K562 (cell line): ENCODE results near the gene AIMP1. TPM values are rescaled to one million over a fixed set of nuclear protein-coding genes. Genes with fewer than 3 reads are reported as not detected.

Experiments
- ARID2 ChIP-seq: fragments of 450-650 bp; IDR thresholded peaks from 2 replicates; pipeline ENCODE4 v1.6.1; 2017; ENCODE audit warnings: antibody characterized with exemption, mild to moderate bottlenecking
- BHLHE40 ChIP-seq: IDR thresholded peaks from 2 replicates; pipeline ENCODE4 v1.6.1; 2011; ENCODE audit warnings: low read length, improper control_type of control experiment
- CBFA2T3 ChIP-seq: fragments of 450-650 bp; IDR thresholded peaks from 2 replicates; pipeline ENCODE4 v1.6.1; 2017
- CBX1 ChIP-seq: sonication (generic); IDR thresholded peaks from 2 replicates; pipeline ENCODE4 v1.6.1; 2016; ENCODE audit warnings: antibody characterized with exemption, low read depth, mild to moderate bottlenecking
- CBX8 ChIP-seq: fragments of 200-600 bp; sonication (generic); IDR thresholded peaks from 2 replicates; pipeline ENCODE4 v1.6.1; 2012; ENCODE audit warnings: borderline replicate concordance, mixed run types, low read depth, mild to moderate bottlenecking, moderate library complexity, mixed read lengths, low read length, control low read depth, inconsistent platforms; ENCODE audit not compliant: poor library complexity, severe bottlenecking; ENCODE audit errors: extremely low read depth
- CTCF ChIP-seq, 3 experiments: IDR thresholded peaks in 2 of 3; conservative IDR thresholded peaks in 1 of 3; 2 replicates each; pipeline ENCODE4 v1.5.1; 2011 to 2012; ENCODE audit warnings: low read length in 3 of 3, mild to moderate bottlenecking in 3 of 3, control low read depth in 2 of 3, improper control_type of control experiment in 1 of 3, inconsistent platforms in 1 of 3, low read depth in 1 of 3, mixed read lengths in 1 of 3, moderate library complexity in 1 of 3; ENCODE audit not compliant: insufficient read depth in 2 of 3
- EHMT2 ChIP-seq: fragments of 450-650 bp; IDR thresholded peaks from 2 replicates; pipeline ENCODE4 v1.6.1; 2018; ENCODE audit warnings: antibody characterized with exemption
- ESRRA ChIP-seq: fragments of 450-650 bp; IDR thresholded peaks from 2 replicates; pipeline ENCODE4 v1.6.1; 2014; ENCODE audit warnings: low read depth, mild to moderate bottlenecking, moderate library complexity, borderline replicate concordance
- ETV5 ChIP-seq: sonication (generic); formaldehyde crosslinking; IDR thresholded peaks from 2 replicates; pipeline ENCODE4 v1.4.0; 2020; ENCODE audit warnings: low read depth, mild to moderate bottlenecking, missing genetic modification reagents
- HDAC1 ChIP-seq, 2 experiments: fragments of 450-650 bp; IDR thresholded peaks; 2 replicates each; pipeline ENCODE4 v1.6.1; 2016 to 2017; ENCODE audit warnings: inconsistent platforms in 1 of 2, mild to moderate bottlenecking in 1 of 2, moderate library complexity in 1 of 2
- MITF ChIP-seq: IDR thresholded peaks from 2 replicates; pipeline ENCODE4 v1.6.1; 2014; ENCODE audit warnings: antibody characterized with exemption
- NCOA2 ChIP-seq, 2 experiments: fragments of 450-650 bp; IDR thresholded peaks; 2 replicates each; pipeline ENCODE4 v1.6.1; 2018; ENCODE audit warnings: mild to moderate bottlenecking in 2 of 2, moderate library complexity in 1 of 2; ENCODE audit not compliant: partially characterized antibody in 2 of 2
- RCOR1 ChIP-seq, 2 experiments: IDR thresholded peaks; 2 replicates each; pipeline ENCODE4 v1.6.1; 2012; ENCODE audit warnings: low read depth in 2 of 2, low read length in 2 of 2, borderline replicate concordance in 1 of 2, improper control_type of control experiment in 1 of 2
- SMC3 ChIP-seq: conservative IDR thresholded peaks from 2 replicates; pipeline ENCODE4 v1.6.1; 2011; ENCODE audit warnings: low read depth, low read length, improper control_type of control experiment; ENCODE audit not compliant: insufficient read depth
- TEAD4 ChIP-seq, 2 experiments: sonication (generic) in 1 of 2; formaldehyde crosslinking in 1 of 2; IDR thresholded peaks; 2 replicates each; pipeline versions ENCODE4 v1.6.1 to v1.8.0; 2012 to 2022; ENCODE audit warnings: borderline replicate concordance in 1 of 2, inconsistent platforms in 1 of 2, low read length in 1 of 2, mild to moderate bottlenecking in 1 of 2, missing genetic modification reagents in 1 of 2
- TRIM24 ChIP-seq, 2 experiments: fragments of 450-650 bp; IDR thresholded peaks; 2 replicates each; pipeline ENCODE4 v1.6.1; 2016
- ZBTB9 ChIP-seq: fragments of 450-650 bp; formaldehyde crosslinking; IDR thresholded peaks from 2 replicates; pipeline ENCODE4 v1.4.0; 2020; ENCODE audit warnings: mild to moderate bottlenecking, moderate library complexity
- ZNF24 ChIP-seq: fragments of 450-650 bp; IDR thresholded peaks from 2 replicates; pipeline ENCODE4 v1.6.1; 2016
- polyA plus RNA-seq, 8 experiments: library from polyadenylated mRNA; depleted of rRNA in 4 of 8; stranded (reverse) in 5 of 8; unstranded in 3 of 8; fragments of >200 nt; fragmentation: Nextera tagmentation in 2 of 8; fragmentation: Illumina TruSeq in 1 of 8; extraction: Ambion mirVana in 2 of 8; extraction: Trizol in 1 of 8; gene quantifications; 2 replicates each; pipeline versions ENCODE4 v1.2.1 to v1.2.3, GENCODE V29; 2011 to 2014; ENCODE audit warnings: inconsistent platforms in 1 of 8, missing spikeins in 1 of 8
- total RNA-seq, 7 experiments: library from RNA; depleted of rRNA in 6 of 7; stranded (reverse); fragments of >200 nt in 6 of 7; fragmentation: Illumina TruSeq in 2 of 7; extraction: Trizol in 2 of 7; gene quantifications; 2 replicates each; pipeline versions ENCODE4 v1.2.1 to v1.2.3, GENCODE V29; 2011 to 2021; ENCODE audit warnings: low replicate concordance in 1 of 7
- TF ChIP-seq, protein P1 (sequence below): fragments of 250-450 bp; sonication (Bioruptor Pico); IDR thresholded peaks from 2 replicates; pipeline ENCODE4 v1.8.0; 2021; ENCODE audit warnings: moderate library complexity, mild to moderate bottlenecking, inconsistent platforms
- TF ChIP-seq, protein P2 (sequence below): IDR thresholded peaks from 2 replicates; pipeline ENCODE4 v1.6.1; 2016; ENCODE audit warnings: missing genetic modification characterization, missing compliant biosample characterization

Gene AIMP1
- total and polyA plus RNA-seq, 9 of the 15 experiments (the other 6 are each of a cell fraction or from before 2014, with no cell fraction given) = 39.9 to 141 (median 70.1) TPM

- no peak for TF ChIP-seq MITF
- TF ChIP-seq CBX1 = no peak
- TF ChIP-seq ZNF24 = no peak
- peak; percentile 45; the same call in 1 of the 2 replicates for TF ChIP-seq EHMT2
- peak; percentile 58 for TF ChIP-seq SMC3
- no peak for TF ChIP-seq CBX8
- TF ChIP-seq, protein P1, sequence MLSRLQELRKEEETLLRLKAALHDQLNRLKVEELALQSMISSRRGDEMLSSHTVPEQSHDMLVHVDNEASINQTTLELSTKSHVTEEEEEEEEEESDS (CRISPR knock-in tag) = no peak
- TF ChIP-seq RCOR1 (IDR thresholded peaks at IDR 0.05; ENCODE audit: borderline replicate concordance in 1 of 2, low read depth in 2 of 2, low read length in 2 of 2) = peak in 1 of 2 experiments; percentile 43; a peak in 1 of 4 replicates
- TF ChIP-seq CBFA2T3 = peak; percentile 26
- peak; percentile 29; the same call in 1 of the 2 replicates for TF ChIP-seq ARID2
- TF ChIP-seq HDAC1 (IDR thresholded peaks at IDR 0.05) = 0 out of 4 replicates have a peak, but pooled peaks of 1 of the 2 experiments have one; percentile 18
- TF ChIP-seq, protein P2, sequence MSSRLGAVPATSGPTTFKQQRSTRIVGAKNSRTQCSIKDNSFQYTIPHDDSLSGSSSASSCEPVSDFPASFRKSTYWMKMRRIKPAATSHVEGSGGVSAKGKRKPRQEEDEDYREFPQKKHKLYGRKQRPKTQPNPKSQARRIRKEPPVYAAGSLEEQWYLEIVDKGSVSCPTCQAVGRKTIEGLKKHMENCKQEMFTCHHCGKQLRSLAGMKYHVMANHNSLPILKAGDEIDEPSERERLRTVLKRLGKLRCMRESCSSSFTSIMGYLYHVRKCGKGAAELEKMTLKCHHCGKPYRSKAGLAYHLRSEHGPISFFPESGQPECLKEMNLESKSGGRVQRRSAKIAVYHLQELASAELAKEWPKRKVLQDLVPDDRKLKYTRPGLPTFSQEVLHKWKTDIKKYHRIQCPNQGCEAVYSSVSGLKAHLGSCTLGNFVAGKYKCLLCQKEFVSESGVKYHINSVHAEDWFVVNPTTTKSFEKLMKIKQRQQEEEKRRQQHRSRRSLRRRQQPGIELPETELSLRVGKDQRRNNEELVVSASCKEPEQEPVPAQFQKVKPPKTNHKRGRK = no peak
- TF ChIP-seq ZBTB9 (CRISPR knock-in tag) = no peak
- TF ChIP-seq CTCF (IDR thresholded peaks at IDR 0.05 in 2 of 3, conservative IDR thresholded peaks at IDR 0.05 in 1 of 3; ENCODE audit: insufficient read depth in 2 of 3, low read depth in 1 of 3, low read length in 3 of 3) = peak; percentile 63 to 71 (median 63)
- no peak for TF ChIP-seq ETV5 (CRISPR knock-in tag)
- TF ChIP-seq TEAD4 (IDR thresholded peaks at IDR 0.05; ENCODE audit: low read length) = 0 out of 2 replicates have a peak, but pooled peaks have one; percentile 22
- no peak for TF ChIP-seq TEAD4 (CRISPR knock-in tag; IDR thresholded peaks at IDR 0.05; ENCODE audit: borderline replicate concordance)
- 0 out of 4 replicates have a peak, but pooled peaks of 1 of the 2 experiments have one; percentile 10 for TF ChIP-seq TRIM24 (IDR thresholded peaks at IDR 0.05)
- TF ChIP-seq ESRRA = no peak
- no peak for TF ChIP-seq NCOA2 (IDR thresholded peaks at IDR 0.05; ENCODE audit: partially characterized antibody in 2 of 2)
- no peak for TF ChIP-seq BHLHE40
These were observed 53.2 kb downstream of the AIMP1 start (continued) for GRCh38 chr4:106369456-106370060.
